Measurements from ENCODE around the gene TMEM273.

GRCh38 chr10:49171326-49172060 lies 16.7 kb downstream of the TMEM273 start:
- TF ChIP-seq CTCF (optimal IDR thresholded peaks at IDR 0.05 in 1 of 3, IDR thresholded peaks at IDR 0.05 in 1 of 3, conservative IDR thresholded peaks at IDR 0.05 in 1 of 3; ENCODE audit: extremely low read depth in 1 of 3, insufficient read depth in 2 of 3, low read length in 3 of 3) (no peak), EZH2 (IDR thresholded peaks at IDR 0.05; ENCODE audit: low read length) (no peak)

All from keratinocyte (primary cell).